Kidney epithelial cell (primary cell): ENCODE data around the gene DLG3. TPM values are rescaled to one million over a fixed set of nuclear protein-coding genes. Genes with fewer than 3 reads are reported as not detected.

Experiments
- DNase-seq: peaks from one replicate; pipeline ENCODE4 v3.0.0-alpha.2; 2010; ENCODE audit warnings: low read depth
- H3K27me3 ChIP-seq: 2 replicates; pipeline ENCODE4 v1.6.0; 2011; ENCODE audit warnings: low read length; ENCODE audit not compliant: control insufficient read depth, insufficient read depth
- H3K36me3 ChIP-seq: 2 replicates; pipeline ENCODE4 v1.5.1; 2011; ENCODE audit warnings: low read length; ENCODE audit not compliant: control insufficient read depth, insufficient read depth
- H3K4me3 ChIP-seq: 2 replicates; pipeline ENCODE4 v1.5.1; 2011; ENCODE audit warnings: low read depth, mild to moderate bottlenecking, control low read depth, low read length
- total RNA-seq: library from RNA; depleted of rRNA; stranded (reverse); fragments of >200 nt; gene quantifications from 2 replicates; pipeline ENCODE4 v1.2.3, GENCODE V29; 2015
- TF ChIP-seq, protein P1 (sequence below): IDR thresholded peaks from 2 replicates; pipeline ENCODE4 v1.5.1; 2011; ENCODE audit warnings: mild to moderate bottlenecking, moderate library complexity, low read length, control low read depth, inconsistent platforms; ENCODE audit not compliant: insufficient read depth, poor library complexity, severe bottlenecking

The DLG3 gene
- total RNA-seq, 1 donor from 2014 or later = 37.6 TPM

DNA sequence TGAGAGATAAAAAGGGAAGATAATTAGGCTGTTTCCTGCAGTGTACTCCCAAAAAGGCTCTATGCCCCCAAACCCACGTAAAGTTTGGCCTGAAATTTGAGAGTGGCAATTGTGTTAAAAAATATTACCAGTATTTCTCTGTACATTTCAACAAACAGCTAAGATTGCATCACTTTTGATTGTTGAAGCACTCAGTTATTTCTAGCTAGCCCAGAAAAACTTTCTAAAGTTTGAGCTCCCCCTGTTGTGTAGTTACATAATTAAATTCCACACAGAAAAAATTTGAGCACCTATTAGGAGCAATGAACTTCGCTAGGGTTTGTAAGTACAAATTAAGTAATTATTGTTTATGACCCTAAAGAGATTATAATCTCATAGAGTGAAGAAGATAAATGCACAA is 109.4 kb downstream of the DLG3 start:
- no peak for DNase-seq

DNA sequence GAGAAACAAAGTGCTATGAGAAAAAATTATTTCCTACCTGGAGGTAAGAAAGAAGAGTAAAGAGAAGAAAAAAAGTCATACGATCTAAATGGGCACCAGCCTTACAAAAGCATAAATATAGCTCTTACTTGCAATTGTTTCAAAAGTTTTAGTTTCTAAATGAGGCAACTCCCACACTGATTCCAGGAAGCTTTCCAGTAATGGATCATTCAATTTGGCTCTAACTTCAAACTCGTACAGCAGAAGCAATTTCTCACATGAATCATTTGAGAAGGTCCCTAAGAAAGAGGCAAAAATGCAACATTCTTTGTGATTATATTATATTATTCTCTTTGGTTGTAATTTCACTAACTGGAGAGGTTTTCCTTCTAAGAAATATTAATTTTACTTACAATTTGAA is 109.9 kb downstream of the DLG3 start:
- H3K27me3 ChIP-seq = no peaks in the 10 kb centered on the region
- TF ChIP-seq, protein P1, sequence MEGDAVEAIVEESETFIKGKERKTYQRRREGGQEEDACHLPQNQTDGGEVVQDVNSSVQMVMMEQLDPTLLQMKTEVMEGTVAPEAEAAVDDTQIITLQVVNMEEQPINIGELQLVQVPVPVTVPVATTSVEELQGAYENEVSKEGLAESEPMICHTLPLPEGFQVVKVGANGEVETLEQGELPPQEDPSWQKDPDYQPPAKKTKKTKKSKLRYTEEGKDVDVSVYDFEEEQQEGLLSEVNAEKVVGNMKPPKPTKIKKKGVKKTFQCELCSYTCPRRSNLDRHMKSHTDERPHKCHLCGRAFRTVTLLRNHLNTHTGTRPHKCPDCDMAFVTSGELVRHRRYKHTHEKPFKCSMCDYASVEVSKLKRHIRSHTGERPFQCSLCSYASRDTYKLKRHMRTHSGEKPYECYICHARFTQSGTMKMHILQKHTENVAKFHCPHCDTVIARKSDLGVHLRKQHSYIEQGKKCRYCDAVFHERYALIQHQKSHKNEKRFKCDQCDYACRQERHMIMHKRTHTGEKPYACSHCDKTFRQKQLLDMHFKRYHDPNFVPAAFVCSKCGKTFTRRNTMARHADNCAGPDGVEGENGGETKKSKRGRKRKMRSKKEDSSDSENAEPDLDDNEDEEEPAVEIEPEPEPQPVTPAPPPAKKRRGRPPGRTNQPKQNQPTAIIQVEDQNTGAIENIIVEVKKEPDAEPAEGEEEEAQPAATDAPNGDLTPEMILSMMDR = no peak
- no peaks in the 10 kb centered on the region for H3K36me3 ChIP-seq
- DNase-seq = no peak
- H3K4me3 ChIP-seq = no peak overlapping the region

More for the DNA sequence above, 109.4 kb downstream of the DLG3 start:
- TF ChIP-seq, protein P1 = peak; percentile 8
- Histone ChIP-seq H3K36me3 (no peaks in the 10 kb centered on the region), H3K27me3 (no peaks in the 10 kb centered on the region), H3K4me3 (no peak overlapping the region)

DNA sequence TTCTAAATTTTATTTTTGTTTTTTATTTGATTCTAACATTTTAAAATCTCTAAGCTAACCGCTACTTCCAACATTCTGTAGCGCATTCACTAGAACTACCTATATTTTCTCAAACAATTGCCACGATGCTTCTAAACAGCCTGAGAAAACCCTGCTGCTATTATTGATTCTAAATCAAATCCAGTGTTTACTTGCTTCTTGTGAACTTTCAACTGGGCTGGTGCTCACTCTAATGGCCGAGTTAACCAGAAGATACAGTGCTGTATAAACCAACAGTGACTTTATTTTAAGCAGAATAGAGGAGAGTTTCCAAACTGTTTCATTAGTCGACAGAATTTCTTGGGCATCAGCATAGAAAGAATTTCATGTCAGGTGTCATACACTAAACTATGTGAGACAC is 110.3 kb downstream of the DLG3 start:
- no peak for DNase-seq
- Histone ChIP-seq H3K36me3 (no peaks in the 10 kb centered on the region), H3K4me3 (no peak overlapping the region), H3K27me3 (no peaks in the 10 kb centered on the region)
- TF ChIP-seq, protein P1 = no peak

Other genes with a start within 250 kb of the DLG3 start
- not detected in 2 replicates for gene AWAT1, start 210.2 kb upstream of the DLG3 start, total RNA-seq
- gene P2RY4, start 184.6 kb upstream of the DLG3 start, total RNA-seq = not detected in 2 replicates
- gene ARR3, start 176.5 kb upstream of the DLG3 start, total RNA-seq = not detected in 2 replicates
- not detected in 2 replicates for gene RAB41, start 162.7 kb upstream of the DLG3 start, total RNA-seq
- gene PDZD11, start 154.9 kb upstream of the DLG3 start, total RNA-seq = 31.5 and 48.4 TPM in 2 replicates
- 3.4 and 4.8 TPM in 2 replicates for gene KIF4A, start 154.7 kb upstream of the DLG3 start, total RNA-seq
- 0.07 TPM in 1 of 2 replicates, not detected in the other for gene GDPD2, start 21.5 kb upstream of the DLG3 start, total RNA-seq